Measurements from ENCODE around the gene PABPN1. TPM values are rescaled to one million over a fixed set of nuclear protein-coding genes. Genes with fewer than 3 reads are reported as not detected.
A peak's percentile ranks its signal among the peaks of the same experiment; 100 is the strongest.

PABPN1 gene
- total and polyA plus RNA-seq, 9 of the 15 experiments (the other 6 are each of a cell fraction or from before 2014, with no cell fraction given), result 32.6 to 388 (median 178) TPM

- no peak for TF ChIP-seq MBD1 (CRISPR knock-in tag; IDR thresholded peaks at IDR 0.05)
- no peak for TF ChIP-seq CTCFL (IDR thresholded peaks at IDR 0.05; ENCODE audit: borderline replicate concordance, insufficient read depth, low read depth, low read length, poor library complexity, severe bottlenecking)
- no peak for TF ChIP-seq NR2F6 (CRISPR knock-in tag; IDR thresholded peaks at IDR 0.05)
- no peak for TF ChIP-seq CHAMP1 (IDR thresholded peaks at IDR 0.05)
- TF ChIP-seq CREB3 (tag; conservative IDR thresholded peaks at IDR 0.05; ENCODE audit: low read depth), result no peak
- TF ChIP-seq ZFP36 (IDR thresholded peaks at IDR 0.05; ENCODE audit: low read depth, low read length, partially characterized antibody), result no peak
- TF ChIP-seq NCOA2 (IDR thresholded peaks at IDR 0.05; ENCODE audit: partially characterized antibody in 2 of 2), result no peak
- no peak for TF ChIP-seq FOXA1 (IDR thresholded peaks at IDR 0.05; ENCODE audit: borderline replicate concordance)
- TF ChIP-seq ZNF217 (CRISPR knock-in tag; IDR thresholded peaks at IDR 0.05), result no peak
- TF ChIP-seq TFAM (CRISPR knock-in tag; conservative IDR thresholded peaks at IDR 0.05), result no peak
- TF ChIP-seq RBM15 (IDR thresholded peaks at IDR 0.05; ENCODE audit: insufficient read depth, low read length), result no peak
- no peak for TF ChIP-seq ZNF133 (CRISPR knock-in tag; IDR thresholded peaks at IDR 0.05)
- TF ChIP-seq ZKSCAN3 (CRISPR knock-in tag; IDR thresholded peaks at IDR 0.05), result no peak
- no peak for TF ChIP-seq ZBTB33 (CRISPR knock-in tag; IDR thresholded peaks at IDR 0.05)
- peak; percentile 66; the same call in 1 of the 2 replicates for TF ChIP-seq KAT7 (CRISPR knock-in tag; IDR thresholded peaks at IDR 0.05; ENCODE audit: borderline replicate concordance)
- no peak for TF ChIP-seq ZNF124 (CRISPR knock-in tag; IDR thresholded peaks at IDR 0.05)
- TF ChIP-seq ZNF444 (CRISPR knock-in tag; IDR thresholded peaks at IDR 0.05), result no peak
Measured at GRCh38 chr14:23306412-23307145, 14.7 kb upstream of the PABPN1 start, which contains the start of gene BCL2L2 (continued).

Measured in K562 (cell line).